ENCODE results near the gene DDC.
A peak's percentile ranks its signal among the peaks of the same experiment; 100 is the strongest.

DNA sequence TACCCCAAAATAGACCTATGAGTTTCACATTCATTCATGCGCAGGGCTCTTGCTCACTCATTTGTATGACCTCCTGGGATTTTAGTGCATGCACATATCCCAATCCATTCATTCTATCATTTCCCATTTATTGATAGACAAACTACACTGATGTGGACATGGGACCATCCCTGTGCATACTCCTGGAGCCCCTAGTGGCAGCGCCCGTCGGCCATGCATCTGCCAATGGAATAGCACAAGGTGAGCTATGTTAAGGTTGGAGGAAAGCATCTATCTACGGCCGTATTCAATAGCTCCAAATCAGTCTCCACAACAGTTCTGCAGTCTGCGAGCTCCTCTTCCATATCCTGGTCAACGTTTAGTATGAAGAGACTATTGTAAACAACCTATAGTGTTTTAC, 83.3 kb downstream of the DDC start:
- TF ChIP-seq, protein P1, sequence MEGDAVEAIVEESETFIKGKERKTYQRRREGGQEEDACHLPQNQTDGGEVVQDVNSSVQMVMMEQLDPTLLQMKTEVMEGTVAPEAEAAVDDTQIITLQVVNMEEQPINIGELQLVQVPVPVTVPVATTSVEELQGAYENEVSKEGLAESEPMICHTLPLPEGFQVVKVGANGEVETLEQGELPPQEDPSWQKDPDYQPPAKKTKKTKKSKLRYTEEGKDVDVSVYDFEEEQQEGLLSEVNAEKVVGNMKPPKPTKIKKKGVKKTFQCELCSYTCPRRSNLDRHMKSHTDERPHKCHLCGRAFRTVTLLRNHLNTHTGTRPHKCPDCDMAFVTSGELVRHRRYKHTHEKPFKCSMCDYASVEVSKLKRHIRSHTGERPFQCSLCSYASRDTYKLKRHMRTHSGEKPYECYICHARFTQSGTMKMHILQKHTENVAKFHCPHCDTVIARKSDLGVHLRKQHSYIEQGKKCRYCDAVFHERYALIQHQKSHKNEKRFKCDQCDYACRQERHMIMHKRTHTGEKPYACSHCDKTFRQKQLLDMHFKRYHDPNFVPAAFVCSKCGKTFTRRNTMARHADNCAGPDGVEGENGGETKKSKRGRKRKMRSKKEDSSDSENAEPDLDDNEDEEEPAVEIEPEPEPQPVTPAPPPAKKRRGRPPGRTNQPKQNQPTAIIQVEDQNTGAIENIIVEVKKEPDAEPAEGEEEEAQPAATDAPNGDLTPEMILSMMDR (IDR thresholded peaks at IDR 0.05; ENCODE audit: extremely low read depth in 1 of 2, insufficient read depth in 1 of 2, low read depth in 1 of 2, low read length in 2 of 2), result peak in 1 of 2 donors; percentile 9
- TF ChIP-seq POLR2A (IDR thresholded peaks at IDR 0.05; ENCODE audit: low read depth, low read length), result no peak
- no peak for TF ChIP-seq GATA2 (IDR thresholded peaks at IDR 0.05; ENCODE audit: insufficient read depth, insufficient read length, low read depth, low read length)
- TF ChIP-seq, protein P2, sequence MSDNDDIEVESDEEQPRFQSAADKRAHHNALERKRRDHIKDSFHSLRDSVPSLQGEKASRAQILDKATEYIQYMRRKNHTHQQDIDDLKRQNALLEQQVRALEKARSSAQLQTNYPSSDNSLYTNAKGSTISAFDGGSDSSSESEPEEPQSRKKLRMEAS (IDR thresholded peaks at IDR 0.05; ENCODE audit: insufficient read depth, insufficient read length), result no peak
- no peak for TF ChIP-seq POLR2AphosphoS5 (IDR thresholded peaks at IDR 0.05; ENCODE audit: insufficient read depth, low read depth, low read length)
- TF ChIP-seq EZH2 (IDR thresholded peaks at IDR 0.05; ENCODE audit: borderline replicate concordance, low read depth, low read length, severe bottlenecking), result no peak
- TF ChIP-seq MYC (IDR thresholded peaks at IDR 0.05; ENCODE audit: low read depth, low read length), result no peak
- no peak for TF ChIP-seq JUN (IDR thresholded peaks at IDR 0.05; ENCODE audit: borderline replicate concordance, insufficient read depth, insufficient read length, low read depth)
